ENCODE data around the gene SUSD1. TPM values are rescaled to one million over a fixed set of nuclear protein-coding genes. Genes with fewer than 3 reads are reported as not detected.

The SUSD1 gene
- total RNA-seq (2021; ENCODE audit: unreplicated experiment) (7.9 TPM), Bru-seq, nascent RNA (percentile 55 among the genes with signal in this experiment), BruChase-seq, experiment 1, labeled RNA remaining after a 6-hour chase (percentile 54 among the genes with signal in this experiment), BruChase-seq, experiment 2, labeled RNA remaining after a 2-hour chase (percentile 55 among the genes with signal in this experiment)
- polyA plus RNA-seq (2012) = 4.1 and 5.5 TPM in 2 replicates
- long read RNA-seq, partial matches to known transcripts = 1 of 8 reads
- long read RNA-seq, other reads (novel, unspliced or antisense) = 2 of 8 reads

DNA sequence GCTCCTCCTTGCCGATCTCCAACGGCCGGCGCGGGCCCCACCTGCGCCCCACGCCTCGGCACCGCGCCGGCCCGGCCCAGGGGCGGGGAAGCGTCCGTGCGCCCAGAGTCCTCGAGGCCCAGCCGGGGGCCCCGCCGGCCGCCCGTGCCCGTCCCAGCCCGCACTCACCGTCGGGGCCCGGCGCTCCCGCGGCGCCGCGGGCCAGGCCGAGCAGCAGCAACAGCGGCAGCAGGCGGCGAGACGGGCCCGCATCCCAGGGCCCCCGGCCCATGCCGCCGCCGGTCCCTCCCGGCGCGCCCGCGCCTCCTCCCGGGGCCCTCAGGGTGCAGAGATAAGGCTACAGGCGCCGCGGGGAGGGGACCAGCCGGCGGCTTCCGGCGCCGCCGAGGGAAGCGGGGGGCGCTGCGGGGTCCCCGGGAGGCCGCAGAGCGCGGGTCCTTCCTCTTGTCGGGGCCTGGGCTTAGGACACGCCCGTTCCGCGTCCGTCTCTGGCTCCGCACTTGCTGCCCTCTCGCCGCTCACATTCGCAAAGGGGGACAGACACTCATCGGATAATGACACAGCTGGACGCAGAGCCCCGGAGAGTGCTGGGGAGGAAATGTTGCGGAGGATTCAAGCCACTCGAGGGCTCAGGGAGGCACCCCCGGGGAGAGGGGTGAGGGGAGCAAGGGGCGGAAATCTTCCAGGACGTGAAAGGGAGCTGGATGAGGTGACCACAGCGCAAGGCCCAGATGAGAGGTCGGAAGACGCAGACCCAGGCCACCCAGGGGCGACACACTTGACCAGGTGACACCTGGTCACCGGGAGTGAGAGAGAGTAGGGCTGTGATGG is at the start of gene SUSD1:
SUSD1 (minus strand) TSS at position 333 of the 831 bp plus-strand sequence; CDS start at position 271, 62 bp downstream.
- peak within 1 kb of the TSS; percentile 87 for H3K4me2 ChIP-seq (ENCODE audit: low read length)
- no peaks in the 10 kb centered on the region for H3K79me2 ChIP-seq (ENCODE audit: insufficient read depth, low read length)
- no TSS peak for BruUV-seq (replicated peaks)
- intact Hi-C loops (cut with micrococcal nuclease) = loop anchor here (5.0 kb wide), 1 partner anchor 157 kb away; the partner anchor contains the start of gene PTBP3
- no peaks in the 10 kb centered on the region for H3K27me3 ChIP-seq (ENCODE audit: insufficient read depth, low read length)
- TF ChIP-seq SP1 (IDR thresholded peaks at IDR 0.05; ENCODE audit: low read depth) (no peak), ZFX (IDR thresholded peaks at IDR 0.05) (peak; percentile 96), YY1 (IDR thresholded peaks at IDR 0.05; ENCODE audit: extremely low read depth, insufficient replicate concordance, low read depth, low read length) (no peak), POLR2A (IDR thresholded peaks at IDR 0.05; ENCODE audit: borderline replicate concordance, extremely low read depth, insufficient read depth, insufficient read length) (peak; percentile 41)
- TF ChIP-seq, protein P1, sequence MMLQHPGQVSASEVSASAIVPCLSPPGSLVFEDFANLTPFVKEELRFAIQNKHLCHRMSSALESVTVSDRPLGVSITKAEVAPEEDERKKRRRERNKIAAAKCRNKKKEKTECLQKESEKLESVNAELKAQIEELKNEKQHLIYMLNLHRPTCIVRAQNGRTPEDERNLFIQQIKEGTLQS (IDR thresholded peaks at IDR 0.05) = no peak
- H2AFZ ChIP-seq (ENCODE audit: low read depth, low read length, poor library complexity, severe bottlenecking) = peak within 1 kb of the TSS; percentile 82
- peak within 1 kb of the TSS; percentile 77 for H3K27ac ChIP-seq (ENCODE audit: low read depth, low read length)
- ChIA-PET CTCF (no interaction called here), POLR2A (no interaction called here), RAD21 (ENCODE audit: low non-redundant PET in 1 of 2, low total read pairs in 2 of 2, uncharacterized antibody in 2 of 2, unreplicated experiment in 2 of 2) (interaction anchor here in 1 of 2 experiments (0.6 kb wide), 1 partner anchor 31 kb away, joined by 3 read pairs; no protein-coding TSS in a partner anchor)
- DNase-seq (ENCODE audit: low read depth, low spot score) (no peak), ATAC-seq (peak; percentile 72)
- no peaks in the 10 kb centered on the region for H3K36me3 ChIP-seq (ENCODE audit: control insufficient read depth in 1 of 2, insufficient read depth in 2 of 2, low read length in 2 of 2)
- no peaks in the 10 kb centered on the region for H3K9me3 ChIP-seq (ENCODE audit: control insufficient read depth in 1 of 2, insufficient read depth in 1 of 2, low read depth in 1 of 2, low read length in 2 of 2)
- H4K20me1 ChIP-seq (ENCODE audit: insufficient read depth) = no peaks in the 10 kb centered on the region
- H3K4me3 ChIP-seq (replicated peaks in 1 of 2; ENCODE audit: low read depth in 1 of 2, low read length in 2 of 2) = peak within 1 kb of the TSS; percentile 44 to 60
- H3K9ac ChIP-seq (ENCODE audit: low read length) = peak within 1 kb of the TSS; percentile 64
- no peaks in the 10 kb centered on the region for H3K9me2 ChIP-seq (ENCODE audit: insufficient read depth)
- H3K4me1 ChIP-seq (ENCODE audit: control insufficient read depth in 1 of 2, insufficient read depth in 2 of 2, low read length in 2 of 2) = peaks cover 13 to 36% of the 10 kb centered on the region in 2 experiments

Measured in HCT116 (cell line).